Raji (cell line): ENCODE data around the gene RASIP1.

ENCODE experiments used
- POLR2A ChIP-seq: IDR thresholded peaks from 2 replicates; pipeline ENCODE4 v1.6.1; 2011; ENCODE audit warnings: low read depth, low read length, control low read depth; ENCODE audit not compliant: insufficient read depth

Gene RASIP1

DNA sequence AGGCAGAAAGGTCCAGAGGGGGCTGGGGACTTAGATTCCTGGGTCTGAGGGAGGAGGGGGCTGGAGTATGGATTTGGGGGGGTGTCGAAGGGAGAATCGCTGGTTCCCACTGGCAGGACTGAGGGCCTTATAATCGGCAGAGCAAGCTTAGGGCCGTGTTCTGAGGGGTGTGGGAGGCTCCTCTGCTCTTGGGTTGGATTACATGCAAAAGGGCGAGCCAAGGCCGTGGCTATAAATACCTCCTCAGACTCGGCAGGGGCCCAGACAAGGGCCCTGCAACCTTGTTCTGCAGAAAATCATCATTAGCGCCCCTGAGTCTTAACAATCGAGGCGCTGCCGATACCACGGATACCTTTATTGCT is 20.2 kb downstream of the RASIP1 start:
- TF ChIP-seq POLR2A = no peak

DNA sequence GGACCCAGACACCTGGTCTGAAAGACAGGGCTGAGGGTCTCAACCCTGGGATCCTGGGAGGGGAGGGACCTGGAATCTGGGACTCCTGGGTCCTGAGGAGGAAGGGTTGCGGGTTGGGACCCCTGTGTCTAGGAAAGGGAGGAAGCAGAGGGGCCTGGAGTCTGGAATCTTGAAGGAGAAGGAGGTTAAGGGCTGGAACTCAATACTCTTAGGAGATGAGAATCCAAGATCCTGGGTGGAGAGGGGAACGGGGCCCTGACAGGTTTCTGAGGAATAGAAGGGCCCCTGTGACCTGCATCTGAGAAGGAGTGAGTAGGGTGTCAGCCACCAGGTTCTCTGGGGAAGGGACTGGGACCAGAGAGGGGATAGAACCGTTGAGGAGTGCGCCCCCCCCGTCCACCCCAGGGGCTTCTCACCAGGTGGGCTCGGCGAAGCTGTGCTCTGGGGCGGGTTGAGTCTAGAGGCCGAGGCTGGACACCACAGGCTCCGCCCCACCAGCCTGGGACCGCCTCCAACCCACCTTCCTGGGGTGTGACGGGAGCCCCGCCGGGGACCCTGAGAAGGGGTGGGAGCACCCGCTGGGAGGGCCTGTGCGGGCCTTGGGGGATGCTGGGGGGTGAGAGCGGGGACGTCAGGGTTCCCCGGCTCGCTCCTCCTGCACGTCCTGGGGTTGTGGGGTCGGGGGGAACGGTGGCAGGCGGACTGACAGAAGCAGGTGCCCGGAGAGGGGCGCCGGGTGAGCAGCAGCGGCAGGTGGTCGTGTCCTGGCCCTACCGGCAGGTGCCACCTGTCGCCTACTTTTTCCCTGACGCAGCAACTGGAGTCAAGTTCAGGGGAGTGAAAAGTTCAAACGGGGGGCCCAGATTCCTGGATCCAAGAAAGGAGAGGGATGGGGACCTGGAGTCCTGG is 20.9 kb downstream of the RASIP1 start, which contains the start of gene MAMSTR:
Gene MAMSTR (minus strand): TSS at position 463 of the 909 bp plus-strand sequence. CDS start 694 bp downstream, outside the sequence.
- no peak for TF ChIP-seq POLR2A

DNA sequence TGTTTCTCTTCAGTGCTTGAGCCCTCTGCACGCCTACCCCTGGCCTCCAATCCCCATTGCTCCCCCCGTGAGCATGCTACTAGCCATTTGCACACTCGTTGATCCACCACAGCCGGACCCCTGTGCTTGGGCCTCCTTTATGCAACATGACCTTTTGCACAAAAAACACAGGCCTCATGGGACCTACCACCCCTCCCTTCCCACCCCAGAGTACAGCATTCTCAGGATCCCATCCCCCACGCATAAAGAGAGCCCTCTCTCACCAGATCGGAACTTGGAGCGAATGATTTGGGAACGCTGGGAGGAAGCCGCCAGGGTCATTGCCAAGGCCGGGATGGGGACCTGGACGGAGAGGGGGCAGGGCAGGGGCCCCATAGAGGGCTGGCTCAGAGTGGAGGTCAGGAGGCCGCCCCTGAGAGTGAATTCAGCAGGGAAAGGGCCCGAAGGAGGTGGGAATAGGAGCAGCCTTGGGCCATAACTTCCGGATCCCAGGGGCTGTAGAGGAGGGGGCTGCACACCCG is 21.6 kb downstream of the RASIP1 start:
- TF ChIP-seq POLR2A = no peak

DNA sequence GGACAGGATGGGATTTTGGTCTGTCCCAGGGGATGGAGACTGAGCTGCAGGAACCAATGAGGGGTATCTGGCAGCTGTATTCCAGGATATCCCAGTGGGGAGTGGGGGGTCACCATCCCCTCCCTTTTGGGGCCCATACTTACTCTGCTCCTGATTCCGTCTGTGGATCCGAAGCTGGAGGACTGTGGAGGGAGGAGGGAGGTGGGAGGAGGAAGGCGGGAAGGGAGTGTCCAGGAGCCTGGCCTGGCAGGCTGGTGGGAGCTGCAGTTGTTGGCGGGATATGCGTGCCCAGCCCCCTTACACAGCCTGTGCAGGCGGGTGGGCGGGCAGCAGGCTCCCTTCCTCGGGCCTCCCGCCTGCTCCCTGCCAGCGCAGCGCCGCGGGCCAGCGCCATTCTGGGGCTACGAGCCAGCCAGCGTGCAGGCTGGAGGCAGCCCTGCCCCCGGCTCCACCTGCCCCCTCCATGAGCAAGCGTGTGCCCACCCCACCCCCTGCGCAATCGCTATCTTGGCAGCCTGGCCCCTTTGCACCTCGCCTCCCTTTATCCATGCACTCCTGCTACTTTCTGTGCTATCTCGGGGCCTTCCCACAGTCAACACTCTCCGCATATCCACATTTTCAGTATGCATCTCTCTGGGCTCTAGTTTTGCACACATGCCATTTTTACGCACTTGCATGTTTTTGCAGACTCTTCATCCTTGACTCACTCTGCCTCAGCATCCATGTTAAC is 23.7 kb downstream of the RASIP1 start:
- TF ChIP-seq POLR2A = no peak

DNA sequence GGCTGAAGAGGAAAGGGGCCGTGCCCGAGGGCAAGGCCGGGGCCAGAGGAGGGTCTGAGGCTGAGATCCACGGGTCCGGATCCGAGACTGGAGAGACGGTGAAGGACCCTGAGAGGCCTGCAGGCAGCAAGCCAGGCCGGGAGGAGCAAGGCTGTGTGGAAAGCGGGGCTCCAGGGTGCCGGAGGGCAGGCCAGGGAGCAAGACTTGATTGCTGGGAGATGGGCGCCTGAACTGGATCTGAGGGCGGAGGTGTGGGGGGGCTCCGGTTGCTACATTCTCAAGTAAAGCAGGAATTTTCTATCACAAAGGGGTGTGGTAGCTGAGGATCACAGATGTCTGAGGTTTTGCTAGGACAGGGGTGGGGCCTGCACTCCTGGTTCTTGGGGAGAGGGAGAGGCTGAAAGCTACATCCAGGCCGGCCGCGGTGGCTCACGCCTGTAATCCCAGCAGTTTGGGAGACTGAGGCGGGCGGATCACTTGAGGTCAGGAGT is 24.7 kb downstream of the RASIP1 start:
- TF ChIP-seq POLR2A = no peak

DNA sequence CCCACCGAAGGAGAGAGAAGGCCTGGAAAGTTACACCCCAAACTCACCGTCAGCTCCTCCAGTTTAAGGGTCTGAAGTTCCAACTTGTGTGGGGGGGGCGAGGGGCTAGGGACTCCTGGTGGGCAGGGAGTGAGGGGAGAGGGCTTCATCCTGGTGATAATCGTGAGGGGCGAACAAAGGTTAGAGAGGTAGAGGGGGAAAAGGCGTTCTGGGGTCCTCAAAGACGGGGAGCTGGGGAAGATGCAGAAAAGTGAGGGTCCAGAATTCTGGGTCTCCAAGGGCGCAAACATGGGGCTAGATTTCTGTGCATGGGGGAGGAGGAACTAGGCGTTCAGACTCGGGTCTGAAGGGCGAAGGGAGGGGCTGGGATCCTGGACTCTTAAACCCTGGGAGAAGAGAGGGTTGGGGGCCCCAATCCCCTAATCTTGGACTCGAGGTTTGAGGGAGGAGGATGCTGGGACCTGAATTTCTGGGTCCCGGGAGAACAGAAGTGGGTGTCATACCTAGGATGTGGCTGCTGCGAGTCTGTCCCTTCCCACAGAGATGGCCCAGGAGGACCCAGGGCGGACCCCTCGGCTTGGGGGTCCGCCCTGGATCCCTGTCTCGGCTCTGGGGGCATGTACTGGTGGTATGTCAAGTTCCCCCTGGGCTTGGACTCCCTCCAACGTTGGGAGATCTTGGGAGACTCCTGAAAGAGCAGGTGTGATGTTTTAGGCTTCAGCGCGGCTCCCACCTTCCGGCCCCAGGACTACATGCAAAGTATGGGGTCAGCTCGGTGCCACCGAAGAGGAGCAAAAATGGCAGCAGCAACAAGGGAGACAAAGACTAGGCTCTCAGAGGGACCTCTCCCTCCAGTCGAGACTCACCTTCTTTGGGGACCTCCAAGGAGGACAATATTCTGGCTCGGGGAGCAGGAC is 25.4 kb downstream of the RASIP1 start:
- TF ChIP-seq POLR2A = no peak

DNA sequence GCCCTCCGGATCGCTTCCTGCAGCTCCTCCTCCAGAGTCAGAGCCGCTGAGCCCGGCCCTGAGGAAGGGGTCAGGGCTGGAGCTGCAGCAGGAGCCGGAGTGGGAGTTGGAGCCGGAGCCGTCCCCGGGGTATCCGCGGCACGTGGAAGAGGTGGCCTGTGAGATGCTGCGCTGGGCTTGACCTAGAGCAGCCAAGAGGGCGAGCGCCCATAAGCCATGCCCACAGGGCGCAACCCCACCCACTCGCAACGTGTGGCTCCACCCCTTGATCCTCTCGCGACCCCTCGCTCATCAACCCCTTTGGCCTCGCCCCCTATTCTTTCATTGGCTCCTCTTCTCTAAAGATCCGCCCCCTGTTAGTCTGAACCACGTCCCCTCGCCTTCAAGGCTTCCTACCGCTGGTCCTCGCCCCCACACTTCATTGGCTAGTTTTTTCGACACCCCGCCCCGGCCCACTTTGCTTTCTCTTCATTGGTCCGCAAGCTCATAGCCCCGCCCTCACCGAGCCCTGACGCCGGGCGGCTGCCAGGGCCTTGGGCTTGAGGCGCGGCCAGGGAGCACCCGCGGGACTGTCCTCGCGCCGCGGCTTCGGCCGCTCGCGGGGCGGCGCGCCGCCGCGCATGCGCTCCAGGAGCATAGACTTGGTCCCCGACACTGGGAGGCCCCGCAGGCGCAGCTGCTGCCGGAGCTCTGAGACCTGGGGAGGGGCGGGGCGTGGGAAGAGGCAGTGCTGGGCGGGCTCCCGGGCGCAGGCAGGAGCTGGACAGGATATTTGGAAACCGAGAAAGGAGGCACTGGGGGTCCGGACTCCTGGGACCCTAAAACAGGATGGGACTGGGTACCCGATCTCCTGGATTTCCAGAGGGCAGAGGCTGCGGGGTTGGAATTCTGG is 26.3 kb downstream of the RASIP1 start:
- TF ChIP-seq POLR2A = peak; percentile 91

DNA sequence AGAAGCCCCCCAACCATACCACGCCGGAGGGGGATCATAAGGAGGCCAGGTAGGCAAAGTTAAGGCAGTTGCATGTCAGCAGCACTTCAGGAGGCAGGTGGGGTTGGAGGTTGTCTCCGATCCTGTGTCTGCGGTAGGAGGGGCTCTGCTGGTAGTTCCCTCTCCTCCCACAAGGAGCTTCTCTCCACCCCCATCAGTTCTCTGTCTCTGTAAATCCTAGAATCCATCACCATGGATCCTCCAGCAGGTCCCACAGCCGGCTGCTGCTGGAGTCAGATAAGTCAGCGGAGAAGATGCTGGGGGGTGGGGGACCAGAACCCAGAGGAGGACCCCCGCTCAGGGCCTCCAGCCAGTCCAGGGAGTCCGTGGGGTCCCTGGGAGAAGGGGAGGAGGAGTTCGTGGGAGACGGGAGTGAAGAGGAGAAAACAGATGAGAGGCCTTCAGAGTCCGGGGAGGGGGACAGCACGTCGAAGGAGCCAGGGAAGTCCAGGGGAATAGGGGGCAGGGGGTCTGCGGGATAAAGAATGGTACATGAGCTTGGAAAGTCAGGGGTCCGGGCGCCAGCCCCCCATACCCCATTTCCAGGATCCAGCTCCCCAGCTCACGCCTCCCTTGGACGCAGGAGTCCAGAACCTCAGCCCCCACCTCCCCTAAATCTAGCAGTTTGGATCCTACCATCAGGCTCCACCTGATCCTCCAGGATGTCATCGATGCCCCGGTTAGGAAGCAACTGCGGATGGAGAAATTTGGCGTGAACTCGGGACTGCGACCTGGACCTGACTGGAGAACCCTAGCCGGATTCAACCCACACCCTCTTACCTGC is 27.2 kb downstream of the RASIP1 start:
- TF ChIP-seq POLR2A = no peak

DNA sequence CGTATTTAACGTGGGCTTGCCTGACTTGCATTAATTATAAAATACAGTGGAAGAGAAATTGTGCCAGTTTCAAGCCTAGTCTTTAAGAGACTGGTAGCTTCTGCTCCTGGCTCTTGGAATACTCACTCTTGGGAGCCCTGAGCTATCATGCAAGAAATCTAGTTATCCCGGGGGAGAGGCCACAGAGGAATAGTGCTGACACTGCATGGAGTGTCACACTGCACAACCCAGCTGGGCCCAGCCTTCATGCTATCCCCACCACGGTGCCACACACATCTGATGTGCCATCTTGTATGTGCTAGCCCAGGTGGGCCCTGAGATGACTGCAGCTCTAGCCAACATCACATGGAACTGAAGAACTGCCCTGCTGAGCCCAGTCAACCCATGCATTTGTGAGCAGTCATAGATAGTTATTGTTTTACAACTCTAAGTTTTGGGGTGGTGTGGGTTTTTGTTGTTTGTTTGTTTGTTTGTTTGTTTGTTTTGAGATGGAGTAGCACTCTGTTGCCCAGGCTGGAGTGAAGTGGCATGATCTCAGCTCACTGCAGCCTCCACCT is 29.2 kb downstream of the RASIP1 start:
- no peak for TF ChIP-seq POLR2A

DNA sequence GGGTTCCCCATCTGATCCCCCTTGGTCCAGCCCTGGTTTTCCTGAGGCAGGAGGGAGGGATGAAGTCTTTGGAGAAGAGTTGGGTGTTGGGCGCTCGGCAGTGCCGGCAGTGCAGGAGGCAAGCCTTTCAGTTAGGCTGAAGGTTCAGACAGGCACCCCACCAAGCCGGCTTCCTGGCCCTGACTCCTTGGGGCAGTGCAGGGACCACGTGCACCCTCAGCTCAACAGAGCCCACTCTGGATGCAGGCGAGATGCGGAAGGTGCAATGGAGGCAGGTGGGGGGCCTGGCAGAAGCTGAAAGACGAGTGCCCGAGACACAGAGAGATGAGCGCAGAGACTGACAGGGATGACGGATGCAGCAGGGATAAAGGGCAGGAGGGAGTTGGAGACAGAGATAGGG is 31.9 kb downstream of the RASIP1 start:
- TF ChIP-seq POLR2A = no peak

DNA sequence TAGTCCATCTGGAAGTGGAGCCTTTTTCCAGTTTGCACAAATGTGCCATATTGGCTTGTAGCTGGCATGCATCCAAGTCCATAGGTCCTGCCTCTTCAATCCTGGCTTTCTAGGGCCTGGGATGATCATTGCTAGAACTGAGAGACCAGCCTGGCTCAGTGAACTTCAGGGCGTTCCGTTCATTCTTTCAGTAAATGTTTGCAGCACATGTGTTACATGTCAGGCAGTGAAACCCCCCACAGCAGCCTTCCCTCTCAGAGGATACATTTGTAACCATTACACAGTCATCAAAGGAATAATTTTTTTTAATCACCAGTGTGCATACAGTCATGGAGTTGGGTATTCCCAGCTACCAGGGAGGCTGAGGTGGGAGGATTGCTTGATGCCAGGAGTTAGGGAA is 35.0 kb downstream of the RASIP1 start:
- TF ChIP-seq POLR2A = no peak

DNA sequence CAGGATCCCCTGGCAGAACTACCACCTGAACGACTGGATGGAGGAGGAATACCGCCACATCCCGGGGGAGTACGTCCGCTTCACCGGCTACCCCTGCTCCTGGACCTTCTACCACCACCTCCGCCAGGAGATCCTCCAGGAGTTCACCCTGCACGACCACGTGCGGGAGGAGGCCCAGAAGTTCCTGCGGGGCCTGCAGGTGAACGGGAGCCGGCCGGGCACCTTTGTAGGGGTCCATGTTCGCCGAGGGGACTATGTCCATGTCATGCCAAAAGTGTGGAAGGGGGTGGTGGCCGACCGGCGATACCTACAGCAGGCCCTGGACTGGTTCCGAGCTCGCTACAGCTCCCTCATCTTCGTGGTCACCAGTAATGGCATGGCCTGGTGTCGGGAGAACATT is 37.1 kb downstream of the RASIP1 start:
- no peak for TF ChIP-seq POLR2A

DNA sequence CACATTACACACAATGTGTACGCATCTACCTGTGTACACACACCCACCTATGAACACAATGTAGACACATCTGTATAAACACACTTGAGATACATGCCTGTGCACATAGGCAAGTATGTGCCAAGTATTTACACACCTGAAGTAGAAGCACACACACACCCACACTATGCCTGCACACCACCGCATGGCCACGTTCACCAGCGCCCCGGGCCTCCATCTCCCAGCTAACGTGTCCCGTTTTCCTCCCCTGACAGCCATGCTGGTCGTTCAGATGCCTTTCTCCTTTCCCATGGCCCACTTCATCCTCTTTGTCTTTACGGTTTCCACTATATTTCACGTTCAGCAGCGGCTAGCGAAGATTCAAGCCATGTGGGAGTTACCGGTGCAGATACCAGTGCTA is 37.7 kb downstream of the RASIP1 start:
- TF ChIP-seq POLR2A = no peak
